Natural killer cell (primary cell): Measurements from ENCODE around the gene ALDH1L1. TPM values are rescaled to one million over a fixed set of nuclear protein-coding genes. Genes with fewer than 3 reads are reported as not detected.
A peak's percentile ranks its signal among the peaks of the same experiment; 100 is the strongest.

Experiments
- ATAC-seq, 3 donors: fragments of 150-1000 bp in 2 of 3; fragments of 200-7000 bp in 1 of 3; cut with Tn5 transposase; 1 replicate in 1 of 3; 2 replicates in 2 of 3; pipeline ENCODE4 v1.10.0; 2021; ENCODE audit warnings: mild to moderate bottlenecking in 2 of 3, moderate library complexity in 2 of 3
- DNase-seq, 2 donors: peaks; one replicate each; pipeline versions ENCODE4 v3.0.0 to v3.0.0-alpha.2; 2013 to 2021; ENCODE audit warnings: mixed read lengths in 1 of 2
- H3K27ac ChIP-seq: one replicate; pipeline ENCODE4 v1.5.1; 2013; ENCODE audit warnings: mild to moderate bottlenecking, low read length
- H3K27me3 ChIP-seq: one replicate; pipeline ENCODE4 v1.6.1; 2013; ENCODE audit warnings: low read length; ENCODE audit not compliant: control insufficient read depth, insufficient read depth
- H3K36me3 ChIP-seq: one replicate; pipeline ENCODE4 v1.6.1; 2013; ENCODE audit warnings: low read length; ENCODE audit not compliant: control insufficient read depth, insufficient read depth
- H3K4me1 ChIP-seq: one replicate; pipeline ENCODE4 v1.6.1; 2013; ENCODE audit warnings: low read length; ENCODE audit not compliant: control insufficient read depth, insufficient read depth
- H3K4me3 ChIP-seq: one replicate; pipeline ENCODE4 v1.5.1; 2013; ENCODE audit warnings: low read length
- H3K9me3 ChIP-seq: one replicate; pipeline ENCODE4 v1.6.1; 2013; ENCODE audit warnings: low read length; ENCODE audit not compliant: control insufficient read depth, insufficient read depth
- H3K27ac Mint-ChIP-seq, 2 donors: one replicate each; pipeline ENCODE4 v1.8.0; 2022; ENCODE audit warnings: mild to moderate bottlenecking in 2 of 2, mixed read lengths in 2 of 2, moderate library complexity in 1 of 2
- H3K27me3 Mint-ChIP-seq, 2 donors: one replicate each; pipeline ENCODE4 v1.8.0; 2022; ENCODE audit warnings: low read depth in 2 of 2, mixed read lengths in 2 of 2
- H3K36me3 Mint-ChIP-seq: one replicate; pipeline ENCODE4 v1.8.0; 2022; ENCODE audit warnings: mixed read lengths
- H3K4me1 Mint-ChIP-seq, 2 donors: one replicate each; pipeline ENCODE4 v1.8.0; 2022; ENCODE audit warnings: mixed read lengths in 2 of 2
- H3K4me3 Mint-ChIP-seq: one replicate; pipeline ENCODE4 v1.8.0; 2022; ENCODE audit warnings: mild to moderate bottlenecking, moderate library complexity, mixed read lengths
- H3K9me3 Mint-ChIP-seq, 2 donors: one replicate each; pipeline ENCODE4 v1.8.0; 2022; ENCODE audit warnings: mixed read lengths in 2 of 2
- WGBS: methylation state at CpG from one replicate; pipeline ENCODE4 v1.1.7; 2013; ENCODE audit warnings: missing lambda C conversion rate; ENCODE audit not compliant: insufficient coverage; 5-methylcytosine and 5-hydroxymethylcytosine counted together
- intact Hi-C: fragments of 100-400 bp; cut with micrococcal nuclease; formaldehyde crosslinking; loops from one replicate; pipeline ENCODE4 v1.14.2; 2022
- total RNA-seq, 4 donors: library from RNA; stranded (reverse); fragments of 120-200 nt in 1 of 4; gene quantifications; one replicate each; pipeline versions ENCODE4 v1.2.3 to v1.2.4, GENCODE V29; 2013 to 2022
- TF ChIP-seq, protein P1 (sequence below): fragments of 200-600 bp; IDR thresholded peaks from one replicate; pipeline ENCODE4 v1.8.0; 2022; ENCODE audit warnings: antibody characterized with exemption

ALDH1L1 gene
- total RNA-seq, 3 donors from 2014 or later (not counting 1 experiment from before 2014, with no cell fraction given), result not detected

DNA sequence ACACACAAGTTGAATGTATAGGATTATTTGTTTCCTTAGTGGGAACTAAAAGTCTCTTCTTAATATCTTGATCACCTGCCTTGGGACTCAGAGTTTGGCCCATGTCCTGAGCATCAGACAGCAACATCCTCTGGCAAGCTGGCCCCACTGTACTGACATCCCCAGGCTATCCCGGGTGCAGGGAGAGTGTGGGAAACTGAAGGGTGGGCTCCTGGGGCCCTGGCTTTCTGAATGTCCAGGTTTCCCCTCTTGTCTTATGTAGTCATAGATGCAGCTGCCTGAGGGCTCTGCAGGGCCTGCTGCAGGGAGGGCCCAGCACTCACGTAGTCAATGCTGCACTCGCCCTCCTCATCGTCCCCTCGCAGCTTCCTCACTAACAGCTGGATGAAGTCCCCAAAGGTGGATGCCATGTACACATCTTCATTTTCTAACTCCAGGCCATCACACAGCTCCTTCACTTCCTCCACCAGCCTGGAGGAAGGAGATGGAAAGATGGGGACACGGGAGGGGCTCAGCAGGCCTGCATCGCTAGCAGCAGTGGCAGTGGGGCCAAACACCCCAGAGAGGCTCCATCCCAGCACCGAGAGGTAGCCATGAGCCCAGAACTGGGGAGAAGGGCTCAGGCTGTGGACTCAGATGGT, 42.8 kb downstream of the ALDH1L1 start:
- no peak for ATAC-seq
- Mint-ChIP-seq H3K27ac (no peak overlapping the region), H3K4me3 (no peak overlapping the region), H3K4me1 (no peaks in the 10 kb centered on the region), H3K9me3 (no peaks in the 10 kb centered on the region), H3K27me3 (peaks cover 19 to 40% of the 10 kb centered on the region in 2 donors), H3K36me3 (no peaks in the 10 kb centered on the region)
- Histone ChIP-seq H3K4me3 (no peak overlapping the region), H3K27ac (no peak overlapping the region), H3K36me3 (no peaks in the 10 kb centered on the region), H3K4me1 (peaks cover 3% of the 10 kb centered on the region), H3K27me3 (peaks cover 7% of the 10 kb centered on the region), H3K9me3 (no peaks in the 10 kb centered on the region)
- 90% methylated on average over 8 of the region's 8 CpGs for WGBS
- intact Hi-C loops, result no loop called here
- DNase-seq, result peak in 1 of 2 donors; percentile 12
- TF ChIP-seq, protein P1, sequence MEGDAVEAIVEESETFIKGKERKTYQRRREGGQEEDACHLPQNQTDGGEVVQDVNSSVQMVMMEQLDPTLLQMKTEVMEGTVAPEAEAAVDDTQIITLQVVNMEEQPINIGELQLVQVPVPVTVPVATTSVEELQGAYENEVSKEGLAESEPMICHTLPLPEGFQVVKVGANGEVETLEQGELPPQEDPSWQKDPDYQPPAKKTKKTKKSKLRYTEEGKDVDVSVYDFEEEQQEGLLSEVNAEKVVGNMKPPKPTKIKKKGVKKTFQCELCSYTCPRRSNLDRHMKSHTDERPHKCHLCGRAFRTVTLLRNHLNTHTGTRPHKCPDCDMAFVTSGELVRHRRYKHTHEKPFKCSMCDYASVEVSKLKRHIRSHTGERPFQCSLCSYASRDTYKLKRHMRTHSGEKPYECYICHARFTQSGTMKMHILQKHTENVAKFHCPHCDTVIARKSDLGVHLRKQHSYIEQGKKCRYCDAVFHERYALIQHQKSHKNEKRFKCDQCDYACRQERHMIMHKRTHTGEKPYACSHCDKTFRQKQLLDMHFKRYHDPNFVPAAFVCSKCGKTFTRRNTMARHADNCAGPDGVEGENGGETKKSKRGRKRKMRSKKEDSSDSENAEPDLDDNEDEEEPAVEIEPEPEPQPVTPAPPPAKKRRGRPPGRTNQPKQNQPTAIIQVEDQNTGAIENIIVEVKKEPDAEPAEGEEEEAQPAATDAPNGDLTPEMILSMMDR, result no peak

DNA sequence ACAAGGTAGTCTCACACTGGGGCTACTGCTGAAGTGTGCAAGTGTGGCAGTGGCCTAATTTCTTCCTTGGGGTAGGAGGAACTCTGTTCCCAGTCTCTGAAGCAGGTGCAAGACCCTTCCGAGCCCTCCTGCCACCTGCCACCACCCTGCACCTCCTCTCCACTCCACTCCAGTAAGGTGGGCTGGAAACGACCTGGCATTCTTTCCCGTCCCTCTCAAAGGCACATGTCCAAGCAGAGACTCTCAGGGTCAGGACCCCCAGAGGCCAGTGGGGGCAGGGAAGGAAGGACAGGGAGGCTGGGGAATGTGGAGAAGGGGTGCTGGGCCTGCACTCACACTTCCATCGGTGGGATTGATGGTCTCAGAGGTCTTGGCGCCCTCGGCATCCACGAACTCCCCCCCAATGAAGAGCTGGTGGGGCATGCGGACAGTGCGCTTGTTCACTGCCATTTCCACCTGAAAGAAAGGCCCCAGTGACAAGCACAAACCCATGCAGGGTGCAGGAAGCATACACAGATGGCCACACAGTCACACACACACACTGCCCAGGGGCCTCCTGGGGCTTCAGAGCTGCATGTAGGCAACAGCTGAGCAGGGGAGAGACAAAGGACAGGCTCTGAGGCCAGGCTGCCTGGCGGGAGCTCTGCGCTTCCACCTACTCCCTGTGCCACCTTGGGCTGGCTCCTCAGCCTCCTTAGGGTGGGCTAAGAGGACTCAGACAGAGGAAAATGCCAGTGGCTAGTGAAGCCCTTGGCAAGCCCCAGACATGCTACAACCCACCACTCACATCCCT, 43.8 kb downstream of the ALDH1L1 start:
- DNase-seq (peak in 1 of 2 donors; percentile 5), ATAC-seq (no peak)
- Mint-ChIP-seq H3K36me3 (no peaks in the 10 kb centered on the region), H3K4me3 (no peak overlapping the region), H3K4me1 (no peaks in the 10 kb centered on the region), H3K9me3 (no peaks in the 10 kb centered on the region), H3K27me3 (peaks cover 21 to 35% of the 10 kb centered on the region in 2 donors), H3K27ac (no peak overlapping the region)
- Histone ChIP-seq H3K4me1 (peaks cover 3% of the 10 kb centered on the region), H3K4me3 (no peak overlapping the region), H3K27me3 (peaks cover 7% of the 10 kb centered on the region), H3K36me3 (no peaks in the 10 kb centered on the region), H3K27ac (no peak overlapping the region), H3K9me3 (no peaks in the 10 kb centered on the region)
- TF ChIP-seq, protein P1, result no peak
- 92% methylated on average over 10 of the region's 11 CpGs for WGBS
- intact Hi-C loops, result no loop called here

DNA sequence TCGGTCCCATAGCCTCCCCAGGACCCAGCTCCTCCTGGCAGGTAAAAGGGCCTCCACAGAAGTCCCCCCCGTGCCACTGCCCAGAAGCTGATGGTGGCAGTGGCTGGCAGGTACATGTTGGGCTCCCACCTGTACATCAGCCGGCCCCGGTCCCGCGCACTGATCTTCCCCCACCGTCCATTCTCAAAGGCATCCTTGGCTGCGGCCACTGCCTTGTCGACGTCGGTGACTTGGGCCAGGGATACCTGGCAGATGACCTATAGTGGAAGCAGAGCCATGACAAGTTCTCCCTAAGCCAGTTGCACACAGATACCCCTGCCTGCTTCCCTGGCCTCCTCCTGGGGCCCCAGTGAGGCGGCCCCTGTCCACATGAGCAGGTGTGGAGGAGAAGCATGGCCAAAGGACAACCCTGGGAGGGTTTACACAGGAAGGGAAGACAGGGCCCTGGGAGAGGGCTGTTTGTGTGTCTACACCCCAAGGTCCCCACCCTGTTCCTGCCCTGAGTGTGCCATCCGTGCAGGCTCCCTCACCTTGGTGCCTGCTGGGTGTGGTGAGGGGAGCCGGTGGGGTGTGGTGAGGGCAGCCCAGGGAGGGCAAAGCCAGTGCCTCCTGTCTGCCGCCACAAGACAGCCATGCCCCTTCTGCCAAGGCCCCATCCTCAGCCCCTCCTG, 44.8 kb downstream of the ALDH1L1 start:
- no peak overlapping the region for H3K27ac Mint-ChIP-seq
- Histone ChIP-seq H3K27ac (no peak overlapping the region), H3K4me3 (no peak overlapping the region), H3K27me3 (peaks cover 4% of the 10 kb centered on the region), H3K36me3 (no peaks in the 10 kb centered on the region), H3K9me3 (no peaks in the 10 kb centered on the region), H3K4me1 (peaks cover 3% of the 10 kb centered on the region)
- TF ChIP-seq, protein P1, result no peak
- ATAC-seq (no peak), DNase-seq (peak in 1 of 2 donors; percentile 13)
- no peak overlapping the region for H3K4me3 Mint-ChIP-seq
- intact Hi-C loops, result no loop called here
- no peaks in the 10 kb centered on the region for H3K36me3 Mint-ChIP-seq
- H3K4me1 Mint-ChIP-seq, result no peaks in the 10 kb centered on the region
- peaks cover 17 to 24% of the 10 kb centered on the region in 2 donors for H3K27me3 Mint-ChIP-seq
- 92% methylated on average over 15 of the region's 15 CpGs for WGBS
- H3K9me3 Mint-ChIP-seq, result no peaks in the 10 kb centered on the region
